GM12801 (cell line): Measurements from ENCODE around the gene ARNT2.

ENCODE experiments used
- TF ChIP-seq, protein P1 (sequence below): IDR thresholded peaks from one replicate; pipeline ENCODE4 v1.5.1; 2011; ENCODE audit warnings: control low read depth; ENCODE audit not compliant: insufficient read length; ENCODE audit errors: extremely low read depth

The ARNT2 gene

DNA sequence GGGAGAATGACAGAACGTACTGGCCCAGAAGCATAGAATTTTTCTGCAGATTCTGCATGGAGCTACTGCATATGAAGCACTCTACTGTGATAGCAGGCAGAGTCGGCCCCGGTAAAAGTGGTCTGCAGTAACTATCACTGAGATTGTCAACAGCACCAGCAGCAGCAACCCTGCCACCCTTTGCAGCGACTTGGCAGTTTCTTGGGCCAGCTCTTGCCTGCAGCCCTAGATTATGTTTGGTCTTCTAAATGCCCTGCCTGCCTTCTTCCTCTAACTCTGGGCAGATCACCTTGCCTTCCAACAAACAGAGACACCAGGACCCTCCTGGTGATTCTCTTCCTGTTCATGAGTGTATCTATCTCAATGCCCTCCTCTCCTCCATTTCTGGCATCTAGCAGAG, 161.8 kb downstream of the ARNT2 start:
- TF ChIP-seq, protein P1, sequence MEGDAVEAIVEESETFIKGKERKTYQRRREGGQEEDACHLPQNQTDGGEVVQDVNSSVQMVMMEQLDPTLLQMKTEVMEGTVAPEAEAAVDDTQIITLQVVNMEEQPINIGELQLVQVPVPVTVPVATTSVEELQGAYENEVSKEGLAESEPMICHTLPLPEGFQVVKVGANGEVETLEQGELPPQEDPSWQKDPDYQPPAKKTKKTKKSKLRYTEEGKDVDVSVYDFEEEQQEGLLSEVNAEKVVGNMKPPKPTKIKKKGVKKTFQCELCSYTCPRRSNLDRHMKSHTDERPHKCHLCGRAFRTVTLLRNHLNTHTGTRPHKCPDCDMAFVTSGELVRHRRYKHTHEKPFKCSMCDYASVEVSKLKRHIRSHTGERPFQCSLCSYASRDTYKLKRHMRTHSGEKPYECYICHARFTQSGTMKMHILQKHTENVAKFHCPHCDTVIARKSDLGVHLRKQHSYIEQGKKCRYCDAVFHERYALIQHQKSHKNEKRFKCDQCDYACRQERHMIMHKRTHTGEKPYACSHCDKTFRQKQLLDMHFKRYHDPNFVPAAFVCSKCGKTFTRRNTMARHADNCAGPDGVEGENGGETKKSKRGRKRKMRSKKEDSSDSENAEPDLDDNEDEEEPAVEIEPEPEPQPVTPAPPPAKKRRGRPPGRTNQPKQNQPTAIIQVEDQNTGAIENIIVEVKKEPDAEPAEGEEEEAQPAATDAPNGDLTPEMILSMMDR = no peak

DNA sequence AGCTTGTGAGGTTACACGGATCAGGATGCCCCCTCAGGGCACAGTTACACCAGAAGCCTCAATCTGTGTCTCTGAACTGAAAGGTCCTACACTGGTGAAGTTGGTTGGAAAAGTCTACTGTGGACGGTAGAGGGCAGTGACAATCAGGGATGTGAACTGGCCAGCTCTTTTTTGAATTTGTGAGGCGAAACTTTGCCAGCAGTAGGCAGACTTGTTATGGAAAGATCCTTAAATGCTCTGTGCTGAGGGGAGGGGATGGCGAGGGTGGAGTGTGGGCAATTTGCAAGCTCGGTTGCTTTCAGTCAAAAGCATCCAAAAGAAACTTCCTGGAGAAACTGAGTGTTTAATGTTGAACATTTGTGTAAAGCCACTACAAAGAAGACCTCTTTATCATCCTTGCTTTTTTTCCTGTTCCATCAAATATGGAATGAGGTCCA, 163.6 kb downstream of the ARNT2 start:
- TF ChIP-seq, protein P1 = no peak

DNA sequence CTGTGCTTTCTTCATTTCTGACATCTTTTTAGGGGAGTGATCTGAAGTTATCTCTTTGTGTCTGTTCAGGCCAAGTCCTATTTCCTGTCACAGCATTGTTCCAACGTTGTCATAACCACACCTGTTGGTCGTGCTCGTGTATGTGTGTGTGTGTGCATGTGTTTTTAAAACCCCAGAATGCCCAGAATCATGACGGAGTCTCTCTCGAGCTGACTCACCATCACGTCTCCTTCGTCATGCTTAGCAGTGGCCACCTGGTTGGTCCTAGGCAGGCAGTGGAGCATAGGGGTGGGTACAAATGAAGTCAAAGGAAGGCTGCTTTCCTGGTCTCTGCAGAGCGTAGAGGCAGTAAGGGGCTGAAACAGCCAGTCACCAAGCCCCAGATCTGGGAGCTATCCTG, 164.1 kb downstream of the ARNT2 start:
- TF ChIP-seq, protein P1 = no peak

DNA sequence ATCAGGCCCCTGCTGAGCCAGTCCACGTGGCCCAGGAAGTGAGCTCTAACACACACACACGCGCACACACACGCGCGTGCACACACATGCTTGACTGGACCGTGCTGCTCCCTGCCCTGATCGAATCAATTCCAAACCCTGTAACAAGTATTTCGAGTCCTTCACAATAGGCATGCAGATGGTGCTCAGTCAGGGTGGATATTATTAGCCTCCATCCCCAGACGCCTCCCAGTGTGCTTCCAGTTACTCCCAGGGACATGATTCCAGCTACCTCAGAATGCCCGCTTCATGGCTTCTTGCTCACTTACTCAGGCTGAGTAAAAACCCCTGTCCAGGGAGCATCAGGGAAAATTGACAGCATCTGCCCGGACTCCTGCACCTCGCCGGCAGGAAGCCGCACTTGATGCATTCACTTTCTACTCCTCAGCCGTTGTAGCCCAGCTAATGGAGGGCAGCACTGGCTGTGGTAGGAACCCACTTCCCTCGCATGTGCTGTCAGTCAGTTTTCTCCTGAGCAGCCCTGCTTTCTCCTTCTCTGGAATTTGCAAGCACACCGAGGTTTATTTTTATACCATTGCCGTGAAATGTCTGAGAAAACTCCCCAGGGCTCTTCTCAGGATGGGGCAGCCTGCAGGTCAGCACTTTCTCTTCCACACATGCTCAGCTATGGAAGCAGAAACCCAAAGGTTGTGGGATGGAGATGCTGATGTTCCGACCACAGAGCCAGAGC, 164.9 kb downstream of the ARNT2 start:
- TF ChIP-seq, protein P1 = no peak

DNA sequence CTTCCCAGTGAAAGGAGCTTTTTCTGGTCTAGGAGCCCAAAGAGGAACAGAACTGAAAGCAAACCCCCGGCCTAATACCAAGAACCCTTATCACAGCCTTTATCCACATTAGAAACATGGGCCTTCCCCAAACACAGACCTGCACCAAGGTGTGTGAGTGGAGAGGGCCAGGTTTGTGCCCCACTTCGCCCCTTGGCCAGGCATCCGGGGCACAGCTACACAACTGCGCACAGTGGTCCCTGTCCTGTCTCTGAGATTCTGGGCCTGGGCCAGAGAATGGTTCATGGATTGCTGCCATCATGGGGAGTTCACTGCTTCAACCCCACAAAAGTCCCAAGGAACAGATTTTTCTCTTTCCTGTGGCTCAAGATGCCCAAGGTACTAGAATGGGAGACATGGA, 165.5 kb downstream of the ARNT2 start:
- TF ChIP-seq, protein P1 = no peak

DNA sequence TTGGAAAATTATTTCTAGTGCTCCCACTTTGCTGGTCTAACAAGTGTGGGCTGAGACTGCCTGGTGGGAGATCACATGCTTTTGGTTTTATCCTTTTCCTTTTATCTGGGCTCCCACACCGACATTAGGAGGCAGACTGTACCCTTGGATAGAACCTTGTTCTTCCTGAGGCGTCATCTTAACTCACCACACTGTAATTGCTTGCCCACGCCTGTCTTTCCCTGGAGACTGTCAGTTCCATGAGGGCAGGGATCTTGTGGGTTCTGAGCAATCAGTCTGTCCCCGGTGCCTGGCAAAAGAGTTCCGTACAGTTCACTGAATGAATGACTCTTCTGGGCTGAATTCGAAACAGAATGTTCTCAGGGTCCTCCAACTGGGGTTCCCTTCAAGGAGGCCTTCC, 166.4 kb downstream of the ARNT2 start:
- TF ChIP-seq, protein P1 = no peak

DNA sequence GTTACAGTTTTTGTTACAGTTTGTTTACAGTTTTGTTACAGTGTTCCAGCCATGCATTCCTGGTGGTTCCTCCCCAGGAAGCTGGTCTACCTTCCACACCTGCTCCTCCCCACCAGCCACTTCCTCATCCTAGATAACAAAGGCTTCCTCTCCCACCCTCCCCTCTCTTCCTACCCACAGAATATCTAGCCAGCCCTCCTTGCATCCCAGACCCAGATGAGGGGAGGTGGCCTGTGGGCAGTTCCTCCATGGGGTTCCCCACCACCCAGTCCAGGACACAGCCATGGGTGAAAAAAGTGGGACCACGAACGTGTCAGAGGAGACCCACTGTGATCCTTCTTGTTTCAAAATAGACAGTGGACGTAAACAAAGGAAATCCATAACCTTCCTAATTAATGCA, 168.2 kb downstream of the ARNT2 start:
- TF ChIP-seq, protein P1 = no peak

DNA sequence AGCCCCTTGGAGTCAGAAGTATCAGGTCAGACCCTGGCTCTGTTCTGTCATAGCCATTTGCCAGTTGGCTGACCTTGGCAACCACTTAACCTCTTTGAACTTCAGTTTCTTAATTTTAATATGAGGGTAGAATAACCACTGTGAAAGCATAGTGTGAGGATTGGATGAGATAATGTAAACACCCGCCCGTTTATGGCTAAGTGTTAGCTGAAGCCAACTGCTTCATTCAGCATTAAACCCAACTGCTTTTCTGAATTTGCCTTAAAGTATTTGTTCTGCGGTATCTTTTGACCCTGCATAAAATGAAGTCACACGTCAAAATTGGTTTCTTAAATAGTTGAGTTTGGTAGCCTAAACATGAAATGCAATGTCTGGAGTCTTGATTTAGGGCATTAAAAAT, 169.4 kb downstream of the ARNT2 start:
- TF ChIP-seq, protein P1 = no peak
